Trophoblast cell (in vitro differentiated cells and primary cell): ENCODE measurements around the gene CCDC78.

ENCODE experiments used
- DNase-seq, 2 donors: peaks; one replicate each; pipeline ENCODE4 v3.0.0-alpha.2; 2016
- H2AFZ ChIP-seq: 2 replicates; pipeline ENCODE4 v1.6.1; 2013; ENCODE audit warnings: low read length, moderate library complexity, mild to moderate bottlenecking; ENCODE audit not compliant: insufficient read depth, poor library complexity
- H2AK5ac ChIP-seq: 2 replicates; pipeline ENCODE4 v1.6.1; 2013; ENCODE audit warnings: mild to moderate bottlenecking, low read length
- H2BK120ac ChIP-seq: 2 replicates; pipeline ENCODE4 v1.6.1; 2013; ENCODE audit warnings: low read length, mild to moderate bottlenecking, moderate library complexity; ENCODE audit not compliant: insufficient read depth, poor library complexity
- H2BK12ac ChIP-seq: 2 replicates; pipeline ENCODE4 v1.6.1; 2013; ENCODE audit warnings: mild to moderate bottlenecking, low read length, moderate library complexity
- H2BK5ac ChIP-seq: 2 replicates; pipeline ENCODE4 v1.6.1; 2013; ENCODE audit warnings: low read length, low read depth, moderate library complexity, mild to moderate bottlenecking; ENCODE audit not compliant: poor library complexity
- H3K14ac ChIP-seq: 2 replicates; pipeline ENCODE4 v1.6.1; 2013; ENCODE audit warnings: mild to moderate bottlenecking, low read length
- H3K18ac ChIP-seq: 2 replicates; pipeline ENCODE4 v1.6.1; 2013; ENCODE audit warnings: mild to moderate bottlenecking, low read length
- H3K23ac ChIP-seq: 2 replicates; pipeline ENCODE4 v1.6.1; 2013; ENCODE audit warnings: low read length
- H3K27ac ChIP-seq: 2 replicates; pipeline ENCODE4 v1.5.1; 2013; ENCODE audit warnings: low read depth, mild to moderate bottlenecking, inconsistent platforms, low read length, moderate library complexity
- H3K27me3 ChIP-seq: 2 replicates; pipeline ENCODE4 v1.6.1; 2013; ENCODE audit warnings: inconsistent platforms, mild to moderate bottlenecking, low read length, moderate library complexity; ENCODE audit not compliant: insufficient read depth
- H3K36me3 ChIP-seq, 2 experiments: 1 replicate in 1 of 2; 2 replicates in 1 of 2; pipeline ENCODE4 v1.6.1; 2013; ENCODE audit warnings: low read length in 2 of 2, mild to moderate bottlenecking in 2 of 2, moderate library complexity in 1 of 2; ENCODE audit not compliant: insufficient read depth in 2 of 2, control insufficient read depth in 1 of 2
- H3K4ac ChIP-seq: 2 replicates; pipeline ENCODE4 v1.6.1; 2013; ENCODE audit warnings: low read depth, mild to moderate bottlenecking, low read length, moderate library complexity
- H3K4me1 ChIP-seq, 2 experiments: 1 replicate in 1 of 2; 2 replicates in 1 of 2; pipeline ENCODE4 v1.6.1; 2013; ENCODE audit warnings: low read length in 2 of 2, mild to moderate bottlenecking in 2 of 2, moderate library complexity in 1 of 2; ENCODE audit not compliant: insufficient read depth in 2 of 2, control insufficient read depth in 1 of 2
- H3K4me2 ChIP-seq: 2 replicates; pipeline ENCODE4 v1.6.1; 2013; ENCODE audit warnings: inconsistent platforms, mild to moderate bottlenecking, low read length, moderate library complexity
- H3K4me3 ChIP-seq: 2 replicates; pipeline ENCODE4 v1.5.1; 2013; ENCODE audit warnings: mild to moderate bottlenecking, low read depth, low read length, inconsistent platforms
- H3K79me1 ChIP-seq: one replicate; pipeline ENCODE4 v1.6.1; 2013; ENCODE audit warnings: low read length
- H3K79me2 ChIP-seq: 2 replicates; pipeline ENCODE4 v1.6.1; 2013; ENCODE audit warnings: low read length, mild to moderate bottlenecking; ENCODE audit not compliant: control insufficient read depth, insufficient read depth, poor library complexity
- H3K9ac ChIP-seq: 2 replicates; pipeline ENCODE4 v1.6.1; 2013; ENCODE audit warnings: mild to moderate bottlenecking, low read length
- H3K9me3 ChIP-seq: 2 replicates; pipeline ENCODE4 v1.6.1; 2013; ENCODE audit warnings: low read depth, mild to moderate bottlenecking, control low read depth, inconsistent platforms, low read length; ENCODE audit not compliant: insufficient read depth
- H4K12ac ChIP-seq: 2 replicates; pipeline ENCODE4 v1.6.1; 2013; ENCODE audit warnings: low read depth, mild to moderate bottlenecking, low read length, moderate library complexity
- H4K8ac ChIP-seq: 2 replicates; pipeline ENCODE4 v1.6.1; 2013; ENCODE audit warnings: low read depth, mild to moderate bottlenecking, low read length, moderate library complexity
- H4K91ac ChIP-seq: one replicate; pipeline ENCODE4 v1.6.1; 2013; ENCODE audit warnings: low read depth, mild to moderate bottlenecking, low read length, moderate library complexity
- WGBS: extraction: QIAGEN DNeasy Blood & Tissue Kit; methylation state at CpG from one replicate; pipeline ENCODE4 v1.1.7; 2013; ENCODE audit warnings: missing lambda C conversion rate; ENCODE audit not compliant: insufficient read length, insufficient coverage; ENCODE audit errors: extremely low coverage; 5-methylcytosine and 5-hydroxymethylcytosine counted together

CCDC78 gene

DNA sequence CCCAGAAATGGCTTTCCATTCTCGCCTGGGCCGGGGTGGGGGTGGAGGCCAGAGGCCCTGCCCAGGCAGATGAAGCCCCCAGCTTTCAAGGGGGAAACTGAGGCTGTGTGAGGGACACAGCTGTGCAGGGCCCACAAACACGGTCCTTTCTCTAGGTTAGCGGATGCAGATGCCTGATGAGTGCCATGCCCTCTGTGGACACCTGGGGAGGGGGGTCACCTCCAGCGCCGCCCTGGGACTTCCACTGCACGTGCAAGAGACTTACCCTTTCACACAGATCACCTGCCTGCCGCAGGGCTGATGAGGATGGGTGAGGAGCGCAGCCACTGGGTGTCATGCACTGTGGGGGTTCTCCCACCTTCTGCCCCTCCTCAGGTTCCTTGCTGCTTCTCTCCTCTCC lies 7.9 kb downstream of the CCDC78 start:
- no peak overlapping the region for H2BK12ac ChIP-seq
- H3K9ac ChIP-seq = no peak overlapping the region
- H3K4me1 ChIP-seq = peaks cover 31 to 35% of the 10 kb centered on the region in 2 experiments
- no peak overlapping the region for H4K91ac ChIP-seq
- peaks cover 6% of the 10 kb centered on the region for H3K79me2 ChIP-seq
- WGBS = no CpG with 5 or more reads among the region's 9 CpGs
- H3K79me1 ChIP-seq = peaks cover 11% of the 10 kb centered on the region
- H2AK5ac ChIP-seq = no peak overlapping the region
- peaks cover 15% of the 10 kb centered on the region for H3K9me3 ChIP-seq
- no peak overlapping the region for H2BK120ac ChIP-seq
- H3K27me3 ChIP-seq = peaks cover 12% of the 10 kb centered on the region
- H2BK5ac ChIP-seq = no peak overlapping the region
- H3K18ac ChIP-seq = no peak overlapping the region
- no peak overlapping the region for H3K14ac ChIP-seq
- DNase-seq = no peak
- no peak overlapping the region for H3K27ac ChIP-seq
- no peak overlapping the region for H3K4me3 ChIP-seq
- H2AFZ ChIP-seq = no peak overlapping the region
- no peak overlapping the region for H4K12ac ChIP-seq
- no peak overlapping the region for H3K4me2 ChIP-seq
- H3K36me3 ChIP-seq = peaks cover 0 to 3% of the 10 kb centered on the region in 2 experiments
- no peak overlapping the region for H4K8ac ChIP-seq
- H3K23ac ChIP-seq = no peak overlapping the region
- no peak overlapping the region for H3K4ac ChIP-seq

DNA sequence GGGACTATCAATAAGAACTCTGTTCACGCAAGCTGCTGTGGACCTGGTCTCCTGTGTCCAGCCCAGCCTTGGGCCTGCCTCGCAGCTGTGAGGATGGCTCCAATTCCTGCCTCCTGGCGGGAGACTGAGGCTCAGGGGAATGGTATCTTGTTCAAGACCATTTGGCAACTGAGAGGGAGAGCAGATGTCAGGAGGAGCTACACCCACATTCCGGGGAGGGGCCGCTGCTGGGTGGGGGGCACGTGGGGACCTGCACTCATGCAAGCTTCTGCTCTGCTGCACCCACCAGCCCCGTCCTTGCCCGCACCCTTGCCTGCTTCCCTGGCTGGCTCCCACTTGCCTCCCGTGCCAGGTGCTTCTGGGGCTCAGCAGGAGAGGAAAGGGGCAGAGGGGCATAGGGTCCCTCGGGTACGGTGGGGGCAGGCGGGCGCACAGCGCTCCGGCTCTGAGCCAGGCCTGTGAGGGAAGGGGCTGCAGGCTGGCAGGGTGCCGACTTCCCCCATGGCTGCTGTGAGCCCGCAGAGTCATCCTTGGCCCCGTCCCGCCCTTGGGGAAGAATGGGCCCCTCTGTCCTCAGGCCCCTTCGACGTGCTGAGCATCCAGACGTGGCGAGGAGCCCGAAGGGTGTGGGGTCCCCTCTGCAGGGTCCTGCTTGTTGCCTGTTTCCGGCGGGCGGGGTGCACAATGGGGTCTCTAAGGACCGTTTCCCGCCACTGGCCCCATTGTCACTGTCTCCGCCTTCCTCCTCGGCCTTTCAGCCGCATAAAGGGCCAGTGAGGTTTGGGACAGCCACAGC lies 8.6 kb downstream of the CCDC78 start:
- Histone ChIP-seq H3K18ac (no peak overlapping the region), H3K79me2 (peaks cover 6% of the 10 kb centered on the region), H3K4me2 (no peak overlapping the region), H2AFZ (no peak overlapping the region), H3K4ac (no peak overlapping the region), H3K27ac (no peak overlapping the region), H4K12ac (no peak overlapping the region), H4K91ac (no peak overlapping the region), H3K36me3 (peaks cover 0 to 3% of the 10 kb centered on the region in 2 experiments), H3K23ac (no peak overlapping the region), H3K14ac (no peak overlapping the region), H2BK5ac (no peak overlapping the region), H3K27me3 (peaks cover 12% of the 10 kb centered on the region), H2BK120ac (no peak overlapping the region), H4K8ac (no peak overlapping the region), H3K4me3 (no peak overlapping the region), H2AK5ac (no peak overlapping the region), H3K79me1 (peaks cover 11% of the 10 kb centered on the region), H3K9ac (no peak overlapping the region), H3K4me1 (peaks cover 31 to 35% of the 10 kb centered on the region in 2 experiments), H3K9me3 (peaks cover 15% of the 10 kb centered on the region), H2BK12ac (no peak overlapping the region)
- no peak for DNase-seq
- WGBS = no CpG with 5 or more reads among the region's 32 CpGs

DNA sequence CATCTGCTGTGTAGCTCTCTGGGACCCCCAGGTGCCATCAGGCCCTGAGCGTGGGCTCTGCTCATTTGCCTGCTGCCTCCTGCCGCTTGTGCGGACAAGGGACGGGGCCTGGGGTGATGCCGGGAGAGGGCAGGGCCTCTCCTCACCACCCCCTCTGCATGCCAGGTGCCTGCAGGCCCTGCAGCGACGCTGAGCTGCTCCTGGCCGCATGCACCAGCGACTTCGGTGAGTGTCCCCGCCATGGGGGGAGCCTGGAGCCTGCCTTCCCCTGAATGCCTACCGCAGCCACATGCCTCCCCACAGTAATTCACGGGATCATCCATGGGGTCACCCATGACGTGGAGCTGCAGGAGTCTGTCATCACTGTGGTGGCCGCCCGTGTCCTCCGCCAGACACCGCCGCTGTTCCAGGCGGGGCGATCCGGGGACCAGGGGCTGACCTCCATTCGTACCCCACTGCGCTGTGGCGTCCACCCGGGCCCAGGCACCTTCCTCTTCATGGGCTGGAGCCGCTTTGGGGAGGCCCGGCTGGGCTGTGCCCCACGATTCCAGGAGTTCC lies 9.4 kb downstream of the CCDC78 start:
- H3K14ac ChIP-seq = no peak overlapping the region
- H3K9ac ChIP-seq = no peak overlapping the region
- peaks cover 30 to 35% of the 10 kb centered on the region in 2 experiments for H3K4me1 ChIP-seq

DNA sequence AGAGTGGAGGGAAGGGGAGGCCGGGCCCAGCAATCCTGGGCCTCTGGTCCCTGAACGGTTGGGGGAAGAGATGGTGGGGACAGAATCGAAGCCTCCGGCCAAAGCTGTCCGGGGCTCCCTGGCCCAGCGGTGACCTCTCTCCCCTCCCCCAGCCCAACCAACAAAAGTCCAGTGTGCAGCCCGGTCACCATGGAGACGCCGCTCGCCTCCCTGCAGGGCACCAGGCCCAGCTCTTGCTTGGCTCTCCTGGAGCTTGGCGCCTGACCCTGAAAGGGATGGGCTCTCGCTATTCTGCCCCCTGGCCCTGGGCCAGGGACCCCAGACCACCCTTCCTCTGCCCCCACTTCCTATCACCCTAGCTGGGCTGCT lies 10.1 kb downstream of the CCDC78 start:
- H4K91ac ChIP-seq = no peak overlapping the region
- no peak overlapping the region for H2BK120ac ChIP-seq
- no peak overlapping the region for H3K4ac ChIP-seq
- peaks cover 12% of the 10 kb centered on the region for H3K27me3 ChIP-seq
- H2BK5ac ChIP-seq = no peak overlapping the region
- no peak overlapping the region for H4K12ac ChIP-seq
- DNase-seq = no peak
- H3K4me1 ChIP-seq = peaks cover 24 to 30% of the 10 kb centered on the region in 2 experiments
- no peak overlapping the region for H3K14ac ChIP-seq
- no peak overlapping the region for H2BK12ac ChIP-seq
- no peak overlapping the region for H3K4me3 ChIP-seq
- WGBS = no CpG with 5 or more reads among the region's 12 CpGs
- no peak overlapping the region for H2AK5ac ChIP-seq
- H3K23ac ChIP-seq = no peak overlapping the region
- H3K27ac ChIP-seq = no peak overlapping the region
- peaks cover 6% of the 10 kb centered on the region for H3K79me2 ChIP-seq
- no peak overlapping the region for H4K8ac ChIP-seq
- no peak overlapping the region for H3K18ac ChIP-seq
- no peak overlapping the region for H3K4me2 ChIP-seq
- H3K79me1 ChIP-seq = peaks cover 9% of the 10 kb centered on the region
- H3K9ac ChIP-seq = no peak overlapping the region
- H2AFZ ChIP-seq = no peak overlapping the region
- no peaks in the 10 kb centered on the region for H3K36me3 ChIP-seq
- peaks cover 12% of the 10 kb centered on the region for H3K9me3 ChIP-seq

More for the DNA sequence above, 9.4 kb downstream of the CCDC78 start:
- H3K4me3 ChIP-seq = no peak overlapping the region
- H3K27ac ChIP-seq = no peak overlapping the region
- H3K23ac ChIP-seq = no peak overlapping the region
- no peak overlapping the region for H3K4me2 ChIP-seq
- no peak overlapping the region for H2AK5ac ChIP-seq
- no peak overlapping the region for H2BK120ac ChIP-seq
- peaks cover 15% of the 10 kb centered on the region for H3K9me3 ChIP-seq
- H3K4ac ChIP-seq = no peak overlapping the region
- peaks cover 12% of the 10 kb centered on the region for H3K27me3 ChIP-seq
- peaks cover 6% of the 10 kb centered on the region for H3K79me2 ChIP-seq
- H3K36me3 ChIP-seq = no peaks in the 10 kb centered on the region
- H4K91ac ChIP-seq = no peak overlapping the region
- no CpG with 5 or more reads among the region's 29 CpGs for WGBS
- H2BK5ac ChIP-seq = no peak overlapping the region
- H3K79me1 ChIP-seq = peaks cover 11% of the 10 kb centered on the region
- DNase-seq = no peak
- H4K8ac ChIP-seq = no peak overlapping the region
- H3K18ac ChIP-seq = no peak overlapping the region
- no peak overlapping the region for H2BK12ac ChIP-seq
- no peak overlapping the region for H4K12ac ChIP-seq
- H2AFZ ChIP-seq = no peak overlapping the region
